ENCODE data around the gene RASA3. TPM values are rescaled to one million over a fixed set of nuclear protein-coding genes. Genes with fewer than 3 reads are reported as not detected.

The RASA3 gene
- total and polyA plus RNA-seq, 12 donors: 6.8 to 16.9 (median 10.3) TPM

- H3K36me3 ChIP-seq: peaks cover 0 to 15% (median 0%) of the 10 kb centered on the region in 9 donors
- no peaks in the 10 kb centered on the region for H3K27me3 ChIP-seq
- 75 to 78% methylated on average over 16 of the region's 16 CpGs for WGBS, 2 donors
- intact Hi-C loops (cut with DNase I): loop anchor here in 3 of 10 donors (10.0 kb wide), 3 partner anchors 62 to 72 kb away; partner anchors contain the start of gene RASA3 (in 2 of the 3)
- peaks cover 14 to 88% (median 50%) of the 10 kb centered on the region in 9 donors for H3K4me1 ChIP-seq
- H3K27ac ChIP-seq: peak overlapping the region in 4 of 10 donors; percentile 42 to 98 (median 94)
- no peak overlapping the region for H3K4me3 ChIP-seq
- TF ChIP-seq CTCF (IDR thresholded peaks at IDR 0.05): no peak
- DNase-seq (no peak), ATAC-seq (no peak)
- no peaks in the 10 kb centered on the region for H3K9me3 ChIP-seq
Observed at GRCh38 chr13:114062754-114063153, 69.7 kb downstream of the RASA3 start.

GRCh38 chr13:114062341-114062740 is 70.1 kb downstream of the RASA3 start:
- peaks cover 0 to 17% (median 0%) of the 10 kb centered on the region in 9 donors for H3K36me3 ChIP-seq
- WGBS, 2 donors: 95 to 96% methylated on average over 34 of the region's 34 CpGs
- H3K4me3 ChIP-seq: no peak overlapping the region
- DNase-seq: no peak
- no peaks in the 10 kb centered on the region for H3K27me3 ChIP-seq
- TF ChIP-seq CTCF (IDR thresholded peaks at IDR 0.05): no peak
- peak overlapping the region in 3 of 10 donors; percentile 42 to 98 (median 97) for H3K27ac ChIP-seq
- ATAC-seq: no peak
- H3K9me3 ChIP-seq: no peaks in the 10 kb centered on the region
- peaks cover 18 to 88% (median 54%) of the 10 kb centered on the region in 9 donors for H3K4me1 ChIP-seq
- intact Hi-C loops (cut with DNase I): loop anchor here in 3 of 10 donors (10.0 kb wide), 3 partner anchors 62 to 72 kb away; partner anchors contain the start of gene RASA3 (in 2 of the 3)

GRCh38 chr13:114061744-114062143 is 70.7 kb downstream of the RASA3 start:
- Histone ChIP-seq H3K36me3 (peaks cover 0 to 17% (median 0%) of the 10 kb centered on the region in 9 donors), H3K27me3 (no peaks in the 10 kb centered on the region), H3K27ac (no peak overlapping the region), H3K4me1 (peaks cover 22 to 88% (median 60%) of the 10 kb centered on the region in 9 donors), H3K9me3 (no peaks in the 10 kb centered on the region), H3K4me3 (no peak overlapping the region)
- TF ChIP-seq CTCF (IDR thresholded peaks at IDR 0.05): no peak
- 95 to 96% methylated on average over 20 of the region's 20 CpGs for WGBS, 2 donors
- ATAC-seq: no peak
- intact Hi-C loops (cut with DNase I): loop anchor here in 3 of 10 donors (10.0 kb wide), 3 partner anchors 63 to 73 kb away; partner anchors contain the start of gene RASA3 (in 2 of the 3)
- DNase-seq: no peak

- Histone ChIP-seq H3K4me3 (no peak overlapping the region), H3K27ac (peak overlapping the region in 2 of 10 donors; percentile 32 to 61), H3K9me3 (no peaks in the 10 kb centered on the region), H3K36me3 (peaks cover 0 to 21% (median 0%) of the 10 kb centered on the region in 9 donors), H3K4me1 (peaks cover 18 to 87% (median 55%) of the 10 kb centered on the region in 9 donors), H3K27me3 (no peaks in the 10 kb centered on the region)
- 92 to 95% methylated on average over 18 of the region's 18 CpGs for WGBS, 2 donors
- no peak for ATAC-seq
- no peak for TF ChIP-seq CTCF (IDR thresholded peaks at IDR 0.05)
- intact Hi-C loops (cut with DNase I): loop anchor here in 3 of 10 donors (10.0 kb wide), 3 partner anchors 64 to 74 kb away; partner anchors contain the start of gene RASA3 (in 2 of the 3)
- no peak for DNase-seq
Observed at GRCh38 chr13:114061047-114061446, 71.4 kb downstream of the RASA3 start.

Data from heart right ventricle (tissue), 16 donors.